DND-41 (cell line): ENCODE data around the gene SEMA3D.

Experiments
- CTCF ChIP-seq: IDR thresholded peaks from 2 replicates; pipeline ENCODE4 v1.5.1; 2012; ENCODE audit warnings: borderline replicate concordance, low read length, moderate library complexity, mild to moderate bottlenecking; ENCODE audit not compliant: poor library complexity, severe bottlenecking; ENCODE audit errors: extremely low read depth
- EZH2 ChIP-seq: IDR thresholded peaks from 3 replicates; pipeline ENCODE4 v1.6.1; 2012; ENCODE audit warnings: borderline replicate concordance, low read depth, mild to moderate bottlenecking, moderate library complexity, low read length, inconsistent platforms; ENCODE audit not compliant: severe bottlenecking

GRCh38 chr7:85130702-85131101 is 56.2 kb downstream of the SEMA3D start:
- TF ChIP-seq CTCF (no peak), EZH2 (no peak)
